SJCRH30 (cell line): ENCODE data around the gene PTTG1IP. TPM values are rescaled to one million over a fixed set of nuclear protein-coding genes. Genes with fewer than 3 reads are reported as not detected.

ENCODE experiments used
- DNase-seq, 2 experiments: peaks; one replicate each; pipeline ENCODE4 v3.0.0-alpha.2; 2015 to 2020
- H3K27ac ChIP-seq: fragments of 250-450 bp; sonication (Bioruptor Pico); 2 replicates; pipeline ENCODE4 v1.5.1; 2020; ENCODE audit warnings: mild to moderate bottlenecking, moderate library complexity
- H3K27me3 ChIP-seq: fragments of 250-450 bp; sonication (Bioruptor Pico); 2 replicates; pipeline ENCODE4 v1.5.1; 2020; ENCODE audit warnings: mild to moderate bottlenecking, moderate library complexity
- H3K36me3 ChIP-seq: fragments of 250-450 bp; sonication (Bioruptor Pico); 2 replicates; pipeline ENCODE4 v1.5.1; 2020; ENCODE audit warnings: mild to moderate bottlenecking, moderate library complexity
- H3K4me1 ChIP-seq: fragments of 250-450 bp; sonication (Bioruptor Pico); 2 replicates; pipeline ENCODE4 v1.5.1; 2020; ENCODE audit warnings: mild to moderate bottlenecking, moderate library complexity
- H3K4me3 ChIP-seq: fragments of 250-450 bp; sonication (Bioruptor Pico); 2 replicates; pipeline ENCODE4 v1.5.1; 2020; ENCODE audit warnings: mild to moderate bottlenecking, moderate library complexity
- H3K9me3 ChIP-seq: fragments of 250-450 bp; sonication (Bioruptor Pico); replicated peaks from 2 replicates; pipeline ENCODE4 v1.5.1; 2020; ENCODE audit warnings: mild to moderate bottlenecking, moderate library complexity
- total RNA-seq: library from RNA; depleted of rRNA; stranded (reverse); fragments of >200 nt; shearing (Covaris generic); gene quantifications from 2 replicates; pipeline ENCODE4 v1.2.3, GENCODE V29; 2014

PTTG1IP gene
- total RNA-seq, 1 experiment from 2014 or later = 195 TPM

- DNase-seq = peak in 1 of 2 experiments; percentile 48
- peak overlapping the region; percentile 80 for H3K4me3 ChIP-seq
- no peaks in the 10 kb centered on the region for H3K27me3 ChIP-seq
- no peaks in the 10 kb centered on the region for H3K36me3 ChIP-seq
- H3K4me1 ChIP-seq = peaks cover 43% of the 10 kb centered on the region
- peak overlapping the region; percentile 68 for H3K27ac ChIP-seq
- H3K9me3 ChIP-seq = no peaks in the 10 kb centered on the region
These were observed 688 bp downstream of the PTTG1IP start for GRCh38 chr21:44872649-44873355.

DNA sequence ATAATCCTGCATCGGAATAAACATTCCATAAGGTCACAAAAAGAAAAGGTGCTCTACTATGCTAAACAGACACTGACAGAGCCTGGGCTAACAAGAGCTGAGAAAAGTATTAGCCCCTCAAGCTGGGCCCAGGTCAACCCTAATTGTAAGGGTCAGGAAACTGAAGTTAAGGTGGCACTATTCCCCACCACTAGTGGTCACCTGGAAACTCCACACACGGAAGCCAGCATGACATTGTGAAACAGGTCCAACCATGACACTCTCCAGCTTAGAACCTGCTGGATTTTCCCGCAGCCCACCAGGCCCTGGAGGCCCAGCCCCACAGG is 1.2 kb downstream of the PTTG1IP start:
- Histone ChIP-seq H3K4me3 (peak overlapping the region; percentile 80), H3K27ac (peak overlapping the region; percentile 68), H3K36me3 (no peaks in the 10 kb centered on the region), H3K9me3 (no peaks in the 10 kb centered on the region), H3K4me1 (peaks cover 48% of the 10 kb centered on the region), H3K27me3 (no peaks in the 10 kb centered on the region)
- no peak for DNase-seq

DNA sequence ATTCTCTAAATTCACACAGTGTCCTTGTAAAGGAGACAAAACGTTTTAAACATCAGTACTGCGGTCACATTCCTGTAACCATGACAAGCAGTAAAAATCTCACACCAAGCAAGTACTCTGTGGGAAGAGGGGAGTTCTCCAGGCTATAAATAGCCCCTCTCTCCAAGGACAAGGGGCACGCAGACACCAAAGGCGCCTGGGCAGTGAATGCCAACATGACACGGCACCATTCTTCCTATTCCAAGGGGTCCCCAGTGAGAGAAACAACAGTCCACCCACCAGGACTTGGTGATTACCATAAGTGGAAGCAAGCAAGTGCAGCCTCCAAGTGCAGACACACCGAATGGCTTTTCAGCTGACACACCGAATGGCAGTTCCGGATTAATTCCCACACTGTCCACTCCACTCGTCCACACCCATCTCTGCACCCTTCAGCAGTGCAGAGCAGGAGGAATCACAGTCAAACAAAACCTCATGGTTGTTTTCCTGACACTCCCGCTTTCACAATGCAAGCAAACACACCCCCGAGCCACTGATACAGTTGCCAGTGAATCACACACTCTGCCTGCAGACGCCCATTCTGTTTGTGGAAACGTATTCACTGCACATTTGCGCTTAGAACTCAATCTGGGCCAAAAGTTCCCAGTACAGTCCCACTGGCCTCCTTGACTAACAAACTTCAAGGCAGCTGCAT is 1.8 kb downstream of the PTTG1IP start:
- Histone ChIP-seq H3K4me3 (peak overlapping the region; percentile 80), H3K27ac (no peak overlapping the region; the same call in 1 of the 2 replicates), H3K36me3 (no peaks in the 10 kb centered on the region), H3K4me1 (peaks cover 54% of the 10 kb centered on the region), H3K27me3 (no peaks in the 10 kb centered on the region), H3K9me3 (no peaks in the 10 kb centered on the region)
- DNase-seq = no peak

- Histone ChIP-seq H3K27ac (peak overlapping the region; percentile 62), H3K27me3 (no peaks in the 10 kb centered on the region), H3K9me3 (no peaks in the 10 kb centered on the region), H3K4me3 (no peak overlapping the region), H3K4me1 (peaks cover 56% of the 10 kb centered on the region), H3K36me3 (0 out of 2 replicates have a peak, but pooled peaks cover under 1% of the 10 kb centered on the region)
- no peak for DNase-seq
These were observed 2.6 kb downstream of the PTTG1IP start for GRCh38 chr21:44870748-44871495.

- Histone ChIP-seq H3K9me3 (no peaks in the 10 kb centered on the region), H3K27me3 (no peaks in the 10 kb centered on the region), H3K4me1 (peaks cover 56% of the 10 kb centered on the region), H3K4me3 (no peak overlapping the region), H3K36me3 (peaks cover 9% of the 10 kb centered on the region; the same call in 1 of the 2 replicates), H3K27ac (peak overlapping the region; percentile 62)
- DNase-seq = peak; percentile 85 to 86
These were observed 3.4 kb downstream of the PTTG1IP start for GRCh38 chr21:44869781-44870747.

GRCh38 chr21:44868707-44869106 is 4.8 kb downstream of the PTTG1IP start:
- no peaks in the 10 kb centered on the region for H3K27me3 ChIP-seq
- DNase-seq = no peak
- no peaks in the 10 kb centered on the region for H3K9me3 ChIP-seq
- H3K4me1 ChIP-seq = peaks cover 56% of the 10 kb centered on the region
- peaks cover 22% of the 10 kb centered on the region for H3K36me3 ChIP-seq
- H3K27ac ChIP-seq = no peak overlapping the region
- no peak overlapping the region for H3K4me3 ChIP-seq

- no peaks in the 10 kb centered on the region for H3K27me3 ChIP-seq
- no peak overlapping the region for H3K4me3 ChIP-seq
- peaks cover 56% of the 10 kb centered on the region for H3K4me1 ChIP-seq
- no peak for DNase-seq
- no peaks in the 10 kb centered on the region for H3K9me3 ChIP-seq
- H3K27ac ChIP-seq = no peak overlapping the region
- peaks cover 27% of the 10 kb centered on the region for H3K36me3 ChIP-seq
These were observed 5.3 kb downstream of the PTTG1IP start for GRCh38 chr21:44867999-44868700.

DNA sequence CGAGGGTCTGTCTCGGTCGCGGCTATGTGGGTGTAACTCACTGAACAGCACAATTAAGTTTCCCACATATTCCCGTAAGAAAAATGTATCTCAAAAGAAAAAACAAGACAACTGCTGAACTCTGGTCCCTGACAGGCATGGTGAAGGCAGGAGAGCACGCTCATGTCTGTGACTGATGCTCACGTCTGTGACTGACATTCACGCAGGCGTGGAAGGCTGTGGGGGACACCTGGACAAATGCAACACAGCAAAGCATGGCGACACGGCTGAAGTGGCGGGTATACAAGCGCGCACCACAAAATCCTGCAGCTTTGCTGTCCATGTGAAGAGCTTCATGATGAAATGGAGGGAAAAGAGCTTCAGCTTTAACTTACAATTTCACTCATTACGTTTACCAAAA is 6.0 kb downstream of the PTTG1IP start:
- Histone ChIP-seq H3K27ac (peak overlapping the region; percentile 61), H3K36me3 (peaks cover 30% of the 10 kb centered on the region), H3K4me1 (peaks cover 56% of the 10 kb centered on the region), H3K27me3 (no peaks in the 10 kb centered on the region), H3K9me3 (no peaks in the 10 kb centered on the region), H3K4me3 (no peak overlapping the region)
- no peak for DNase-seq

GRCh38 chr21:44866780-44867179 is 6.7 kb downstream of the PTTG1IP start:
- no peaks in the 10 kb centered on the region for H3K27me3 ChIP-seq
- H3K9me3 ChIP-seq = no peaks in the 10 kb centered on the region
- DNase-seq = peak; percentile 70 to 78
- H3K27ac ChIP-seq = peak overlapping the region; percentile 61
- no peak overlapping the region for H3K4me3 ChIP-seq
- peaks cover 37% of the 10 kb centered on the region for H3K36me3 ChIP-seq
- H3K4me1 ChIP-seq = peaks cover 51% of the 10 kb centered on the region

GRCh38 chr21:44865561-44866280 is 7.8 kb downstream of the PTTG1IP start:
- H3K9me3 ChIP-seq = no peaks in the 10 kb centered on the region
- no peak for DNase-seq
- peaks cover 43% of the 10 kb centered on the region for H3K36me3 ChIP-seq
- H3K4me3 ChIP-seq = no peak overlapping the region
- no peak overlapping the region for H3K27ac ChIP-seq
- H3K27me3 ChIP-seq = no peaks in the 10 kb centered on the region
- H3K4me1 ChIP-seq = peaks cover 41% of the 10 kb centered on the region

- Histone ChIP-seq H3K4me3 (no peak overlapping the region), H3K27me3 (no peaks in the 10 kb centered on the region), H3K4me1 (peaks cover 16% of the 10 kb centered on the region), H3K36me3 (peaks cover 66% of the 10 kb centered on the region), H3K9me3 (no peaks in the 10 kb centered on the region), H3K27ac (no peak overlapping the region)
- no peak for DNase-seq
These were observed 10.4 kb downstream of the PTTG1IP start for GRCh38 chr21:44862869-44863685.

- no peak overlapping the region for H3K4me3 ChIP-seq
- H3K27me3 ChIP-seq = no peaks in the 10 kb centered on the region
- H3K9me3 ChIP-seq = no peaks in the 10 kb centered on the region
- no peaks in the 10 kb centered on the region; the same call in 1 of the 2 replicates for H3K4me1 ChIP-seq
- H3K36me3 ChIP-seq = peaks cover 81% of the 10 kb centered on the region
- H3K27ac ChIP-seq = no peak overlapping the region
- no peak for DNase-seq
These were observed 14.7 kb downstream of the PTTG1IP start for GRCh38 chr21:44858791-44859190.
